ENCODE results near the gene SMPD1.

The SMPD1 gene

GRCh38 chr11:6402561-6402981 lies 12.3 kb downstream of the SMPD1 start:
- TF ChIP-seq CTCF (conservative IDR thresholded peaks at IDR 0.05; ENCODE audit: low read depth) = no peak
- ChIA-PET CTCF (interaction anchor here (1.5 kb wide), 1 partner anchor 23 kb away, joined by 4 read pairs; no protein-coding TSS in a partner anchor), POLR2A (ENCODE audit: low non-redundant PET) (no interaction called here)
- no peak overlapping the region for H3K27ac ChIP-seq
- DNase-seq (ENCODE audit: low spot score) = no peak

GRCh38 chr11:6403539-6403938 lies 13.3 kb downstream of the SMPD1 start:
- no peak overlapping the region for H3K27ac ChIP-seq
- POLR2A ChIA-PET (ENCODE audit: low non-redundant PET) = interaction anchor here (0.5 kb wide), 1 partner anchor 168 kb away, joined by 3 read pairs; no protein-coding TSS in a partner anchor
- no peak for TF ChIP-seq CTCF (conservative IDR thresholded peaks at IDR 0.05; ENCODE audit: low read depth)
- CTCF ChIA-PET = interaction anchor here (0.5 to 1.5 kb wide), 2 partner anchors 24 to 35 kb away, joined by 3 to 4 read pairs; no protein-coding TSS in a partner anchor
- no peak for DNase-seq (ENCODE audit: low spot score)

DNA sequence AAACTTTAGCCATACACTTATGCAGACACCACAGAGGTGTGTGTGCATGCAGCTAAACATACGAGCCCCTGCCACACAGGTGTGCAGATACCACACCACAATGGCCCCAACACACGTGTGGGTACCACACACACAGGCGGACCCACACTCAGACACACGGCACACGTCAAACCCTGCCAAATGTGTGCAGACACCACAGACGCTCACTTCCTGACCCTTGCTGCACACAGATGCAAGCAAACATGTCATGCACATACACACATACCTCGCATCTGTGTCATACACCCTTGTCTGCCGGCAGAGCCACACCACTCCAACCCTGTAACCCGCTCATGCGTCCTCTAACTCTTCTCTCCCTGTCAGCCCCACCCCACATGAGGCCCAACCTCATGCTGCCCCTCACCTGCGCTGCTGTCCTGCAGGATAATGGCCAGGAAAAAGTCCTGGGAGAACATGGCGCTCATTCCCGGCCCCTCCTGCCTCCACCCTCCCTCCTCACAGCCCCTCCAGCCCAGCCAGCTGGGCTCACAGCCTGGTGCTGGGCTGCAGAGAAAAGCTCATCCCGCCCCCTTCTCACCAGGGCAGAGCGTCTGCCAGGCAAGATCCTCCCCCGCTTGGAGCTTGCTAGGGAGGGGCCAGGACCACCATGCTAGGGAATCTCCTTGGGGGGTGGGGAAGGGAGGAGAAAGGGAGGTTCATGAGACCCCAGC lies 14.2 kb downstream of the SMPD1 start:
- CTCF ChIA-PET = interaction anchor here (0.5 to 1.1 kb wide), 2 partner anchors 34 to 175 kb away, joined by 3 to 5 read pairs; no protein-coding TSS in a partner anchor
- no peak overlapping the region for H3K27ac ChIP-seq
- POLR2A ChIA-PET (ENCODE audit: low non-redundant PET) = no interaction called here
- DNase-seq (ENCODE audit: low spot score) = no peak
- TF ChIP-seq CTCF (conservative IDR thresholded peaks at IDR 0.05; ENCODE audit: low read depth) = no peak

GRCh38 chr11:6405052-6405667 lies 14.9 kb downstream of the SMPD1 start:
- DNase-seq (ENCODE audit: low spot score) = no peak
- H3K27ac ChIP-seq = no peak overlapping the region
- no peak for TF ChIP-seq CTCF (conservative IDR thresholded peaks at IDR 0.05; ENCODE audit: low read depth)
- CTCF ChIA-PET = interaction anchor here (1.1 kb wide), 1 partner anchor 175 kb away, joined by 5 read pairs; no protein-coding TSS in a partner anchor
- POLR2A ChIA-PET (ENCODE audit: low non-redundant PET) = no interaction called here

DNA sequence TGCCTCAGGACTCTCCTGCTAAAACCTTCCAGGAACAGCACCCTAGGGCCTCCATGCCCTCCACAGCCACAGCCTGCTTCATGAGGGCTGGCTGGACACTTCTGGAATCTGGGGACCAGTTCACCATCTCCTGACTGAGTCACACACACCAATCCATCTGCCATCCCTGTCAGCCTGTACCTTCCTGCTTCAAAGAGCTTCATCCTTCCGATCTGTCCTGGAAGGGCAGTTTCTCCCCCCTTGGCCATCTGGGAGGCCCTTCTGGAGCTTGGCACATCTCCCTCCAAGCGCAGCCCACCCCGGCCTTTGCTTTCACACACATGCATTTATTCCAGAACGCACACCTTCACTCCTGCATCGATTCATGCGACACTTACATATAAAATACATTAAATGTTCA lies 15.6 kb downstream of the SMPD1 start:
- CTCF ChIA-PET = interaction anchor here (1.0 to 1.1 kb wide), 2 partner anchors 27 to 174 kb away, joined by 4 to 5 read pairs; no protein-coding TSS in a partner anchor
- POLR2A ChIA-PET (ENCODE audit: low non-redundant PET) = no interaction called here
- no peak for DNase-seq (ENCODE audit: low spot score)
- no peak overlapping the region for H3K27ac ChIP-seq
- TF ChIP-seq CTCF (conservative IDR thresholded peaks at IDR 0.05; ENCODE audit: low read depth) = no peak

DNA sequence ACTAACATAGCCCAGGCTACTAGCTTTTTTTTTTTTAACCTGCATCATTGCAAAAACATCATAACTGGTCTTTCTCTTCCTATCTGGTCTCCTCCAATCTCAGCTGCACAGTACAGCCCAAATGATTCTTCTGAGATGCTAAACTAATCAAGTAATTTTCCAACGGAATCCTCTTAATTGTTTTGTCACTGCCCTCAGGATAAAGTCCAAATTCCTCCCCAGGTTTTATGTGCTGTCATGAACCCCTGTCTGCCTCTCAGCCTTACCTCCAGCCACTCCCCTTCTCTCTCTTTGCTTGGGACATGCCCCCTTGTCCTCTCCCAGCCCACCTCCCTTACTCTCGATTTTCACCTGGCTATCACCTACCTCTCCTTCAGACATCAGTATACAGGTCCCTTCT lies 16.1 kb downstream of the SMPD1 start:
- no peak for DNase-seq (ENCODE audit: low spot score)
- H3K27ac ChIP-seq = no peak overlapping the region
- TF ChIP-seq CTCF (conservative IDR thresholded peaks at IDR 0.05; ENCODE audit: low read depth) = no peak
- ChIA-PET CTCF (interaction anchor here (1.0 kb wide), 1 partner anchor 27 kb away, joined by 4 read pairs; no protein-coding TSS in a partner anchor), POLR2A (ENCODE audit: low non-redundant PET) (no interaction called here)
